NCI-H82 (cell line): ENCODE data around the gene POLR3GL.
A peak's percentile ranks its signal among the peaks of the same experiment; 100 is the strongest.

ENCODE experiments used
- DNase-seq: peaks from one replicate; lab custom pipeline; 2025; lab: John Stamatoyannopoulos, UW

The POLR3GL gene

GRCh38 chr1:145992958-145993617 lies 28.6 kb downstream of the POLR3GL start:
- DNase-seq = no peak

DNA sequence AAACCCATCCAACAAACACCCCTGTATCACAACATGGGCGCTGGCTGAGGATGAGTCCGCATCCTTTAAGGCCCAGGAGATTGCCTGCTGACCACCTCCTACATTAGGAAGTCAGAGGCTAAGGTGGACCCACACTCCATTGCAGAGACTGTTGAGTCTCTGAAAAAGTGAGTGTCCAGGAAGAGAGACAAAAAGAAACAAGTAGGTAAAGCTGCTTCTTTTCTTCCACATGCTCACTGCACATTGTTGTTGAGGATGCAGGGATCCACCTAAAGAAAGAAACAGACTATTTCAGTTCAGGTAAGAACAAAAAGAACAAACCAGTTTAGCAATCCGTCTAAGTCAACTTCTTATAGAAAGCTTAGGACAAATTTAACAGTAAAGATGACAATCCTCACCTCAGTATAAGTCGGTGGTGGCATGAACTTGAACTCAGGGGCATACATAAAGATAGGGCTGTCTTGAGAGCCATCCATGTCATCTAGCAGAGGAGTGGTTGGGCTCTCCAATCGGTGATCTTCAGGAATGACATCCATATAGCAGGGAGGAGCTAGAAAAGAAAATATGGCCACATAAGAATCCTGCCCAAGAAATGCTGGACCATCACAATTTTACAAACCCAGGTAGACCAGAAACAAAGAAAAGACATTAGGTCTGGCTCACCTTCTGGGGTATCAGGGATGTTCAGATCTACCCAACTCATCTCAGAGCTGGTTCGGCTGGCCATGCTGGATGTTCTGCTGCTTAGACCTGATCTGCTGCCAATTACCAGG lies 29.3 kb downstream of the POLR3GL start:
- DNase-seq = no peak

DNA sequence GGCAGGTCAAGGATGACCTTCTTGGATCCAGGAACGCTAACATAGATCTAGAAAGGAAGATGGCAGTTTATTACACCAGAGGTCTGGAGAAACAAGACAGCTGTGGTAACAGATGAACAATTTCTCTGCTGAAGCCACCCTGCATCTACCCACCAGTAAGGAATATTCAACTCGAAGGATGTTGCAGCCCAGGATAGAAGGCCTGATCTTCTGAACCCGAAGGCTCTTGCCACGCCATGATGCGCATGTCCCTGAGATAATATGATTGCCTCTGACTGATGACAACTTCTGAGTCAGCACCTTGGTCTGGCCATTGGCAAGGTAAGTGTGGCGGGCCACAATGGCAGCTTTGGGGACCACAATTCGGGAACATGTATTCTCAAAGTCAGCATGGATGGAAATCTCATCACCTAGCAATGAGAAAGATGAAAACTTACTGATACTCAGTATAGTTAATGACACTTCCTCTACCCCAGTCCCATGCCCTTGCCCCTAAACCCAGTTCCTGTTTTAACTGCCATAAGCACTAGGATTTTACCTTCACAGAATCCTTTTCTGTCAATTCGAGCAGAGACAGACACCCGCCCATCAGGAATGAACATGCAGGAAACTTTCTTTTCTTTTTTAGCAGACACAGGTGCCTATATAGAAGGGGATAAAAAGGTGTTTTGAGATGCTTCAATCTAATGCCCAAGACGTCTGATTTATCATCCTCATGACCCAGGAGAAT lies 30.1 kb downstream of the POLR3GL start:
- DNase-seq = no peak

DNA sequence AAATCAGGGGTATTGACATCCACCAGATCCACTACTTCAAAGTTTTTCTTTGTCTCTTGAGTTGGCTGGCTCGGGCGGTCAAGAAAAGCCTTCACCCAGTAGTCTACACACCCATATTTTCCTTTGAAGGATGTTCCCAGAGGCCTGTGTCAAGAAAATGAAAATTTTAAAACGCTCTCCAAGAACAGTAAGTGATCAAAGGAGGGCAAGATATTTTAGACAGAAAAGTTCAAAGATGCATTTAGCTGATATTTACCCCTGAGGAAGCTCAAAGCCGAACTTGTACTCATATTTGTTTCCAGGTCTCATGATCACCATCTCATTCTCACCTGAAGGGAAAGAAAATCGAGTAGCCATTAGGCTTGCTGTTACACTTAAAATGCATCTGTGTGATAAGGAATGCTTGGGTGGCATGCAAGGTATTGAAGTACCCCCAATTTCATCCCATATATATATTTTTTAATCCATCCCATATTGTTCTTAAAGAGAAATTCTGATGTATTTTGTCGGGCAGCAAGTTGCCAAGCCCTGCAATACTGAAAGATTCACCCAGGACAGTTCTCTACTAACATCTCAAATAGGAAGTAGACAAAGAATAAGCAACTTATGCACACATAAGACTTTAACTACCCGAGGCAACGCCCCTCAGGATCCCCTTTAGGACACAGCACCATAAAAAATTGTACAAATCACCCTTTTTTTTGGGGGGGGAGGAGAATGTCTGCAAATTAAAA lies 30.8 kb downstream of the POLR3GL start:
- DNase-seq = no peak

DNA sequence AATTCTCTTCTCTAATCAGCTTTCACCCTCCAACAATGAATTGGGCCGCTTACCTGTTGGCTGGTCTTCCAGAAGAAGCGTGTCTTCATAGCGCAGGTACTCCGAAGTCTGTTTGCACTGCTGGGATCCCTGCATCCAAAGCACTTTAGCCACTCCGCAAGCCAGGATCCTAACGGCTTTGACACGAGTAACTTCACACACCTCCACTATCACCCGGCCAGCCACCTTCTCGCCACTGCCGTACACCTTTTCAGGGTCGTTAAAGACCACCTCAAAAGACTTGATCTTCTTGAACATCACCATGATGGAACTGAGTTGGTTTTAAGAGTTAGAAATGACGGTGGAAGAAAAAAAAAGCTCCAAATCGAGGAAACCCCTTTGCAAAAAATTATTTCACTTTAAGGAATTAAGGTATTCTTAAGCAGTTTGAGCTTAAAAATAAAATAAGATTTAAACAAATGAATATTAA lies 31.5 kb downstream of the POLR3GL start:
- DNase-seq = peak; percentile 60

DNA sequence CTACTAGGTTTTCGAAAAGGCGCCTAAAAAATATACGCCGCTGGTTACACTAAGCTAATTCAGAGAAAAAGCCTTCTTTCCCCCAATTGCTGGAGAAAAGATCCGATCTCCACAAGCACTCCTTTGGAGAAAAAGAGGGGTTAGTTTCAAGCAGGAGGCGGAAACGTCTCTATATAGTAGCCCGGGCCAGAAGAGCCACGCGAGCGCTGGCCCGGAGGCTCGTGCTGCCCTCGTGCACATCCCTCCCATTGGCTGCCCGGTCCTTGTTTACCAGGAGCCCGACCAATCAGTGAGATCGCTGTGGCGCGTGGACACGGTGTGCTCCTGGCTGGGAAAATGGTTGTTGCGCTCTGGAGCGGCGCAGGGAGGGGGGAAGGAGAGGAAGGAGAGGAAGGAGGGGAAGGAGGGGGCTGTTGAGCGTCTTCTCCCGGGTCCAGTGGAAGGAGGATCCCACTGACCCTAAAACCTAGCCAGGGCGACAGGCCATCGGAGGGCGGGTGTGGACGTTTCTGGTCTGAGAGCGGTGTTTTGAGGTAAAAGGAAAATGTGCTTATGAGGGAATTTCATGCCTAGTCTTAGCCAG lies 32.0 kb downstream of the POLR3GL start, which contains the start of gene TXNIP:
TXNIP (minus strand) TSS at position 147 of the 583 bp plus-strand sequence. CDS start 313 bp downstream, outside the sequence.
- DNase-seq = peak; percentile 99

- DNase-seq = peak; percentile 63
Measured at GRCh38 chr1:145997016-145997717, 32.7 kb downstream of the POLR3GL start.

DNA sequence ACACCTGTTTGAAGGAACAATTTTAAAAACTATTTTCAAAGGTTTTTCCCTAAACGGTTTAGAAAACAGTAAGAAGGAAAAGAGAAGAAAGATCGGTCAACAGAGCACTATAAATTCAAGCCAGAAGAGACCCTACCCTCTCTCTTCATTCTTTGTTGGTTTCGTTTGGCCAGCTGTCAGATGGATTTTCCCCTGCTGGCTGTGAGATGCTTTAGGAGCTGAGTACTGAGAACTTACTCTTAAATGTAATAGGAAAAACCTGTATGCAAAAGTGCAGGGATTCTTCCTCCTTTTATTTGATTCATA lies 33.2 kb downstream of the POLR3GL start:
- peak; percentile 49 for DNase-seq

- DNase-seq = no peak
Measured at GRCh38 chr1:145999321-146000024, 35.0 kb downstream of the POLR3GL start.

DNA sequence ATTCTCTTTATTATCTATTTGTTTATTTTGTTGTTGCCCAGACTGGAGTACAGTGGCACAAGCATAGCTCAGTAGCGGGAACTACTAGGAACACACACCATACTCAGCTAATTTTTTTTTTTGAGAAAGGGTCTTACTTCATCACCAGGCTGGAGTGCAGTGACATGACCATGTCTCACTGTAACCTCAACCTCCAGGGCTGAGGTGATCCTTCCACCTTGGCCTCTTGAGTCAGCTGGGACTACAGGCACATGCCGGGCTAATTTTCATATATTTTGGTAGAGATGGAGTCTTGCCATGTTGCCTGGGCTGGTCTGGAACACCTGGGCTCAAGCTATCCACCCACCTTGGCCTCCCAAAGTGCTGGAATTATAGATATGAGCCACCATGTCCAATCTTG lies 37.2 kb downstream of the POLR3GL start:
- no peak for DNase-seq

GRCh38 chr1:146007489-146008133 lies 43.1 kb downstream of the POLR3GL start:
- DNase-seq = no peak

DNA sequence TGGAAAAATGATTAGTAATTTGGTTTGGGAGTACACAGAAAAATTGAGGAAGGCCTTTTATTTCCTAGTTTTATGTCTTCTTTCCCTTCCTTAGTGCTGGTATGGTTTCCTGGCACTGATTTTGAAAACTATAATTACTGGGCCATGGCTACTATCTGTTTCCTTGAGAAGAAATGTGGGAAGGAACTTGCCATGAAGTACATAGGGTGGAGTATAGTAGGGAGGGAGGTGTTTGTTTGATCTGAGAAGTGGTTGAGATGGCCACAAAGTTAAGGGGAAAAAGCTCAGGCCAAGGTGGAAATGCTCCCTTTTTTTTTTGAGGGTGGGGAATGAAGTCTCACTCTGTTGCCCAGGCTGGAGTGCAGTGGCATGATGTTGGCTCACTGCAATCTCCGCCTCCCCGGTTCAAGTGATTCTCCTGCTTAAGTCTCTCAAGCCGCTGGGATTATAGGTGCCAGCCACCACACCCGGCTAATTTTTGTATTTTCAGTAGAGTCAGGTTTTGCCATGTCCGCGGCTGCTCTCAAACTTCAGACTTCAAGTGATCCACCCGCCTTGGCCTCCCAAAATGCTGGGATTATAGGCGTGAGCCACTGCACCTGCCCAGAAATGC lies 45.7 kb downstream of the POLR3GL start:
- DNase-seq = no peak

GRCh38 chr1:146012703-146013558 lies 48.4 kb downstream of the POLR3GL start:
- DNase-seq = peak; percentile 80

DNA sequence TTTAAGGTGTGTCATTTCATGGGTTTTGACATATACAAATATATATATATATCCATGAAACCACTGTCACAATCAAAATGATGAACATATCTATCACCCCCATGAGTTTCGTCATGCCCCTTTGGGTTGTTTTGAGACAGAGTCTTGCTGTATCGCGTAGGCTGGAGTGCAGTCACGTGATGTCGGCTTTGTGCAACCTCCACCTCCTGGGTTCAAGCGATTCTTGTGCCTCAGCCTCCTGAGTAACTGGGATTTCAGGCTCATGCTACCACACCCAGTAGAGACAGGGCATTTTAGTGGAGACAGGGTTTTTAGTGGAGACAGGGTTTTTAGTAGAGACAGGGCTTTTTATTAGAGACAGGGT lies 49.1 kb downstream of the POLR3GL start:
- DNase-seq = no peak

- DNase-seq = no peak
Measured at GRCh38 chr1:146016891-146017290, 52.4 kb downstream of the POLR3GL start.

DNA sequence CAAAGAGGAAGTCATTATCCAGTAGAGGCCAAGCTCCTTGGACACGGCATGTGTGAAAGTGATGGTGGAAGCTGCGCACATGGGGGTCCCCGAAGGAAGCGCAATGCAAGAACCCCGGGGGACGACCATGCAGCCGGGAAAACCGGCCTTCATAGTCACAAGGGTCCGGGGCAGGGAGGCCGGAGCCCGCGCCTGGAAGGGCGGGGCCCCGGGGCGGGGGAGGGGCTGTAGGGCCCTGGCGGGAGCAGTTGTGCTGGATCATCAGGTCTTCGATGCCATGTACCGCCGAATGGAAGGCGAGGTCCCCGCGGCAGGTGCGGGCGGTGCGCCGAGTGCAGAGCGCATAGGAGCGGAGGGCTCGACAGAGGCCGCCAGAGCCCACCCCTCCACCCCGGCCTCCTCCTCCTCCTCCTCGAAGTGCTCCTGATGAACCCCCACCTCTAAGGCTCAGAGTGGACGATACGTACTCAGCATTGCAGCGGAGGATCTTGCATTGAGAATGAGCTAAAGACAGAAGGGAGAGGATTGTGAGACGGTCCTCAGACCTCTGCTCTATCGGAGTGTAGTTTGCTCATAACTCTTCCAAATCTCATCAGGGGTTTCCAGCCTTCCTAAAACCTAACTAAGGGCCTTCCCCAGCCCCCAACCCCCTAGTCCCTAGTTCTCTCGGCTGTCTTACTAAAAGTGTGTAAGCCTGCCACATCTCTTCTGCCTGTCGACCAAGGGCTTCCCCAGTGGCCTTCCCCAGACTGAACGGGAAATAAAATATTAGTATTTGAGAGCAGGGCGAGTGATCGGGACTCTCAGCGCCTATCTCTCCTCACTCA lies 55.0 kb downstream of the POLR3GL start:
- no peak for DNase-seq
